T-cell (primary cell): ENCODE data around the gene NT5C2. TPM values are rescaled to one million over a fixed set of nuclear protein-coding genes. Genes with fewer than 3 reads are reported as not detected.
A peak's percentile ranks its signal among the peaks of the same experiment; 100 is the strongest.

Experiments
- ATAC-seq, 4 experiments: fragments of 200-7000 bp in 3 of 4; fragments of 150-1000 bp in 1 of 4; cut with Tn5 transposase; replicated peaks in 1 of 4; 1 replicate in 3 of 4; 2 replicates in 1 of 4; pipeline ENCODE4 v1.10.0; 2021; ENCODE audit warnings: moderate library complexity in 3 of 4, mild to moderate bottlenecking in 2 of 4, moderate number of reproducible peaks in 1 of 4
- CTCF ChIA-PET, 2 donors: fragments of 300-600 bp; sonication (Branson Sonifier 250); formaldehyde crosslinking; loops; one replicate each; lab custom pipeline; 2022; ENCODE audit warnings: antibody characterized with exemption in 2 of 2; lab: Charles Lee
- POLR2A ChIA-PET, 2 donors: fragments of 300-600 bp; sonication (Branson Sonifier 250); formaldehyde crosslinking; loops; one replicate each; lab custom pipeline; 2022; ENCODE audit warnings: antibody characterized with exemption in 2 of 2; lab: Charles Lee
- DNase-seq, 35 experiments: peaks; one replicate each; pipeline versions ENCODE4 v3.0.0 to v3.0.0-alpha.2; 2013 to 2023
- H3K27ac ChIP-seq: one replicate; pipeline ENCODE4 v1.5.1; 2013; ENCODE audit warnings: low read length
- H3K27me3 ChIP-seq, 2 experiments: replicated peaks in 1 of 2; 1 replicate in 1 of 2; 2 replicates in 1 of 2; pipeline versions ENCODE4 v1.6.1 to v1.7.0; 2013; ENCODE audit warnings: low read length in 1 of 2, mixed read lengths in 1 of 2; ENCODE audit not compliant: control insufficient read depth in 2 of 2, insufficient read depth in 2 of 2; ENCODE audit errors: extremely low read depth in 1 of 2
- H3K36me3 ChIP-seq, 2 donors: 1 replicate in 1 of 2; 2 replicates in 1 of 2; pipeline versions ENCODE4 v1.6.1 to v1.7.0; 2013; ENCODE audit warnings: low read length in 1 of 2; ENCODE audit not compliant: control insufficient read depth in 2 of 2, insufficient read depth in 1 of 2; ENCODE audit errors: extremely low read depth in 1 of 2
- H3K4me1 ChIP-seq, 2 experiments: 1 replicate in 1 of 2; 2 replicates in 1 of 2; pipeline versions ENCODE4 v1.6.1 to v1.7.0; 2013; ENCODE audit warnings: low read length in 2 of 2, mixed read lengths in 1 of 2; ENCODE audit not compliant: insufficient read depth in 2 of 2, control insufficient read depth in 1 of 2; ENCODE audit errors: extremely low read depth in 1 of 2
- H3K4me3 ChIP-seq, 2 donors: 1 replicate in 1 of 2; 2 replicates in 1 of 2; pipeline versions ENCODE4 v1.5.1 to v1.7.0; 2013; ENCODE audit warnings: mild to moderate bottlenecking in 2 of 2, low read length in 1 of 2, moderate library complexity in 1 of 2; ENCODE audit not compliant: control insufficient read depth in 1 of 2; ENCODE audit errors: extremely low read depth in 1 of 2
- H3K9me3 ChIP-seq: 2 replicates; pipeline ENCODE4 v1.7.0; 2013
- H3K27ac Mint-ChIP-seq, 2 donors: one replicate each; pipeline ENCODE4 v1.8.0; 2020 to 2021; ENCODE audit warnings: mild to moderate bottlenecking in 2 of 2, mixed read lengths in 2 of 2
- H3K27me3 Mint-ChIP-seq, 2 donors: one replicate each; pipeline ENCODE4 v1.8.0; 2021 to 2022; ENCODE audit warnings: mixed read lengths in 2 of 2
- H3K36me3 Mint-ChIP-seq: one replicate; pipeline ENCODE4 v1.8.0; 2021; ENCODE audit warnings: mixed read lengths
- H3K4me1 Mint-ChIP-seq, 3 donors: one replicate each; pipeline ENCODE4 v1.8.0; 2020 to 2022; ENCODE audit warnings: mixed read lengths in 3 of 3, mild to moderate bottlenecking in 1 of 3
- H3K4me3 Mint-ChIP-seq, 3 donors: one replicate each; pipeline ENCODE4 v1.8.0; 2020 to 2022; ENCODE audit warnings: mild to moderate bottlenecking in 3 of 3, mixed read lengths in 3 of 3, moderate library complexity in 3 of 3
- H3K9me3 Mint-ChIP-seq, 3 donors: one replicate each; pipeline ENCODE4 v1.8.0; 2020 to 2022; ENCODE audit warnings: mixed read lengths in 3 of 3
- WGBS: methylation state at CpG from one replicate; pipeline ENCODE4 v1.1.5; 2013; ENCODE audit warnings: missing lambda C conversion rate; ENCODE audit not compliant: insufficient coverage; 5-methylcytosine and 5-hydroxymethylcytosine counted together
- total RNA-seq, 35 experiments: library from RNA in 6 of 35; stranded (reverse) in 6 of 35; fragments of 120-200 nt in 1 of 35; gene quantifications; one replicate each; pipeline versions ENCODE4 v1.2.1 to v1.2.4 and lab custom pipeline; 2013 to 2026

NT5C2 gene
- total RNA-seq, 5 donors from 2014 or later (not counting 1 experiment from before 2014, with no cell fraction given), result 49.7 to 63.5 (median 54.0) TPM

- Histone ChIP-seq H3K9me3 (no peaks in the 10 kb centered on the region), H3K4me1 (no peaks in the 10 kb centered on the region), H3K27ac (no peak overlapping the region), H3K27me3 (no peaks in the 10 kb centered on the region), H3K4me3 (no peak overlapping the region), H3K36me3 (peaks cover 14 to 73% of the 10 kb centered on the region in 2 donors)
- WGBS, result 80% methylated on average over 2 of the region's 7 CpGs
- peaks cover 50% of the 10 kb centered on the region for H3K36me3 Mint-ChIP-seq
- ChIA-PET POLR2A (interaction anchor here in 1 of 2 donors (0.7 kb wide), 1 partner anchor 1033 kb away, joined by 3 read pairs; no protein-coding TSS in a partner anchor), CTCF (no interaction called here)
- H3K27ac Mint-ChIP-seq, result no peak overlapping the region
- no peaks in the 10 kb centered on the region for H3K9me3 Mint-ChIP-seq
- no peaks in the 10 kb centered on the region for H3K4me1 Mint-ChIP-seq
- no peak for ATAC-seq
- no peak for DNase-seq
- no peaks in the 10 kb centered on the region for H3K27me3 Mint-ChIP-seq
- no peak overlapping the region for H3K4me3 Mint-ChIP-seq
Observed at GRCh38 chr10:103090911-103091310, 102.2 kb downstream of the NT5C2 start.

- Histone ChIP-seq H3K9me3 (no peaks in the 10 kb centered on the region), H3K4me3 (no peak overlapping the region), H3K4me1 (no peaks in the 10 kb centered on the region), H3K27me3 (no peaks in the 10 kb centered on the region), H3K36me3 (peaks cover 11 to 81% of the 10 kb centered on the region in 2 donors), H3K27ac (no peak overlapping the region)
- H3K4me1 Mint-ChIP-seq, result no peaks in the 10 kb centered on the region
- no peak for DNase-seq
- peaks cover 51% of the 10 kb centered on the region for H3K36me3 Mint-ChIP-seq
- H3K27ac Mint-ChIP-seq, result peak overlapping the region in 1 of 2 donors; percentile 16
- H3K9me3 Mint-ChIP-seq, result no peaks in the 10 kb centered on the region
- POLR2A ChIA-PET, result no interaction called here
- H3K4me3 Mint-ChIP-seq, result no peak overlapping the region
- no peaks in the 10 kb centered on the region for H3K27me3 Mint-ChIP-seq
- WGBS, result 100% methylated on average over 2 of the region's 10 CpGs
- no peak for ATAC-seq
- CTCF ChIA-PET, result no interaction called here
Observed at GRCh38 chr10:103089493-103089892, 103.6 kb downstream of the NT5C2 start.

- H3K36me3 ChIP-seq, result peaks cover 10 to 58% of the 10 kb centered on the region in 2 donors
- H3K9me3 Mint-ChIP-seq, result no peaks in the 10 kb centered on the region
- WGBS, result no CpG with 5 or more reads among the region's 2 CpGs
- no peak for DNase-seq
- H3K9me3 ChIP-seq, result no peaks in the 10 kb centered on the region
- H3K27ac ChIP-seq, result no peak overlapping the region
- no peaks in the 10 kb centered on the region for H3K27me3 Mint-ChIP-seq
- no peak overlapping the region for H3K4me3 Mint-ChIP-seq
- ChIA-PET CTCF (interaction anchor here in 1 of 2 donors (0.6 kb wide), 1 partner anchor 224 kb away, joined by 6 read pairs; no protein-coding TSS in a partner anchor), POLR2A (interaction anchor here in 1 of 2 donors (0.6 kb wide), 2 partner anchors 20 to 1161 kb away, joined by 3 read pairs; no protein-coding TSS in a partner anchor)
- no peak overlapping the region for H3K4me3 ChIP-seq
- H3K27me3 ChIP-seq, result no peaks in the 10 kb centered on the region
- no peak overlapping the region for H3K27ac Mint-ChIP-seq
- no peaks in the 10 kb centered on the region for H3K4me1 Mint-ChIP-seq
- no peaks in the 10 kb centered on the region for H3K4me1 ChIP-seq
- H3K36me3 Mint-ChIP-seq, result peaks cover 30% of the 10 kb centered on the region
- no peak for ATAC-seq
Observed at GRCh38 chr10:103086799-103087198, 106.3 kb downstream of the NT5C2 start.

- Histone ChIP-seq H3K4me3 (no peak overlapping the region), H3K9me3 (no peaks in the 10 kb centered on the region), H3K36me3 (peaks cover 4 to 53% of the 10 kb centered on the region in 2 donors), H3K27me3 (no peaks in the 10 kb centered on the region), H3K27ac (no peak overlapping the region), H3K4me1 (no peaks in the 10 kb centered on the region)
- no peak for ATAC-seq
- whole genome bisulfite sequencing, result no CpG with 5 or more reads among the region's 2 CpGs
- POLR2A ChIA-PET, result interaction anchor here in 1 of 2 donors (0.6 kb wide), 1 partner anchor 20 kb away, joined by 3 read pairs; no protein-coding TSS in a partner anchor
- no peak overlapping the region for H3K27ac Mint-ChIP-seq
- no peaks in the 10 kb centered on the region for H3K27me3 Mint-ChIP-seq
- DNase-seq, result no peak
- H3K9me3 Mint-ChIP-seq, result no peaks in the 10 kb centered on the region
- CTCF ChIA-PET, result interaction anchor here in 1 of 2 donors (0.6 kb wide), 1 partner anchor 302 kb away, joined by 7 read pairs; no protein-coding TSS in a partner anchor
- H3K36me3 Mint-ChIP-seq, result peaks cover 24% of the 10 kb centered on the region
- H3K4me1 Mint-ChIP-seq, result no peaks in the 10 kb centered on the region
- no peak overlapping the region for H3K4me3 Mint-ChIP-seq
Observed at GRCh38 chr10:103086261-103086660, 106.8 kb downstream of the NT5C2 start.

- no peaks in the 10 kb centered on the region for H3K4me1 Mint-ChIP-seq
- Histone ChIP-seq H3K9me3 (no peaks in the 10 kb centered on the region), H3K27ac (no peak overlapping the region), H3K27me3 (no peaks in the 10 kb centered on the region), H3K36me3 (peaks cover 2 to 34% of the 10 kb centered on the region in 2 donors), H3K4me1 (no peaks in the 10 kb centered on the region), H3K4me3 (no peak overlapping the region)
- ChIA-PET POLR2A (no interaction called here), CTCF (no interaction called here)
- H3K4me3 Mint-ChIP-seq, result no peak overlapping the region
- 100% methylated on average over 4 of the region's 5 CpGs for WGBS
- peaks cover 5% of the 10 kb centered on the region for H3K36me3 Mint-ChIP-seq
- H3K27me3 Mint-ChIP-seq, result no peaks in the 10 kb centered on the region
- no peaks in the 10 kb centered on the region for H3K9me3 Mint-ChIP-seq
- H3K27ac Mint-ChIP-seq, result peak overlapping the region in 1 of 2 donors; percentile 48
- DNase-seq (no peak), ATAC-seq (no peak)
Observed at GRCh38 chr10:103083977-103084320, 109.1 kb downstream of the NT5C2 start.

DNA sequence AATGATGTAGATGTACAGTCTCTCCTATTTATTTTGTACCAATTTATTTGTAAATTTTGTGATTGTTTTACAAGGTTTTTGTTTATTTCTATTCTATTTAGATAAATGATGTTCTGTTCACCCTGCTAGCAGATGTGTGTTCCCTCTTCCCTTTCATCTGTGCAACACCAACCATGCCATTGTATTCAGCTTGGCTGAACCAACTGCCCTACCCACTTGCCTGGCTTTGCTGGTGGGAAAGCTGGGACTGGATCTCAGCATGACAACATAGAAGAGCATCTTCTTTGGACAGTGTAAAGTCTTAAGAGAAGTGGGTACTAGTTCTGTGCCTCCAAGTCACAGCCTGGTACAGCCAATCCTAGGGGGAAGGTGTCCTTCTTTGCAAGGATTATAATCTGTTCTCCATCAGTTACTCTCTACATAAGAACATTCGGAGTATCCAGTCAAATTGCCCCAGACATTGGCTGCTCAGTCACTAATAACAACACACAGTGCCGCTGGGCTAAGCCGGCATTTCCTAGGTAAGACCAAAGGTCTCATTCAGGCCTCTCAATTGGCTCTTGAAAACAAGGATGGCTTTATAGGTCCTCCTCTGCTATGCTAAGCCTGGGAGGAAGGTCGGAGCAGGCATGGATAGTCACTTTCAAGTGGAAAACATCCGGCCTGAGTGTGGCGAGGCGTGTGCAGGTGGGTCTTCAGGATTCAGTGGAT lies 109.7 kb downstream of the NT5C2 start:
- Mint-ChIP-seq H3K4me3 (no peak overlapping the region), H3K4me1 (no peaks in the 10 kb centered on the region), H3K36me3 (peaks cover 7% of the 10 kb centered on the region), H3K27me3 (no peaks in the 10 kb centered on the region), H3K27ac (peak overlapping the region in 1 of 2 donors; percentile 23), H3K9me3 (no peaks in the 10 kb centered on the region)
- no peaks in the 10 kb centered on the region for H3K9me3 ChIP-seq
- no peaks in the 10 kb centered on the region for H3K27me3 ChIP-seq
- no peaks in the 10 kb centered on the region for H3K4me1 ChIP-seq
- DNase-seq (no peak), ATAC-seq (no peak)
- CTCF ChIA-PET, result no interaction called here
- no peak overlapping the region for H3K4me3 ChIP-seq
- peaks cover 4 to 29% of the 10 kb centered on the region in 2 donors for H3K36me3 ChIP-seq
- 100% methylated on average over 7 of the region's 7 CpGs for WGBS
- POLR2A ChIA-PET, result no interaction called here
- H3K27ac ChIP-seq, result no peak overlapping the region
